ENCODE results near the gene SIKE1. TPM values are rescaled to one million over a fixed set of nuclear protein-coding genes. Genes with fewer than 3 reads are reported as not detected.
"Not testable (repeated sequence)": the region's sequence is repeated elsewhere in the genome, so short reads cannot be mapped to it uniquely, and the experiment has no call there.

Gene SIKE1
- total RNA-seq, 2 donors from 2014 or later, result 15.5 to 18.9 TPM

DNA sequence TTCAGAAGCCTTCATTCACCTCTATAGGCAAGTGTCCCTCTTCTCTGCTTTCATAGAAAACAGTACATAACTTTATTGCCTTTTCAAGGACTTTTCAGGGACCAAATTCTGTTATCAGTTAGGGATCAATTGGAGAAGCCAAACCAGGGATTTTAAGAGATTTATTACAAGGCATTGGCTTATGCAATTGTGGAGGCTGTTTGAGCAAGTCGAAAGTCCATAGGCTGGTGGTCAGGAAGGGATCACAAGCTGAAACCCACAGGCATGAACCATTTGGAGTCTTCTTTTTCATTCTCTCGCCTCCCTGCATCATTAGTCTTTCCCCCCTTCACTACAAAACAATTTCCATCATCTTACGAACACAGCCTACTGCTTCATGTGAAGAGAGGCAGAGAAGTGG lies 39.4 kb upstream of the SIKE1 start:
- no peak for DNase-seq
- Histone ChIP-seq H3K27ac (no peak overlapping the region), H3K4me1 (no peaks in the 10 kb centered on the region), H3K4me3 (no peak overlapping the region), H3K36me3 (replicated peaks in 1 of 2; ENCODE audit: insufficient read depth in 1 of 2, low read depth in 2 of 2) (no peaks in the 10 kb centered on the region), H3K9me3 (no peaks in the 10 kb centered on the region), H3K27me3 (no peaks in the 10 kb centered on the region)
- intact Hi-C loops (cut with DNase I), result no loop called here
- WGBS, 2 donors, result 47 to 66% methylated on average over 3 of the region's 3 CpGs
- no peak for TF ChIP-seq POLR2A (IDR thresholded peaks at IDR 0.05)
- TF ChIP-seq, protein P1, sequence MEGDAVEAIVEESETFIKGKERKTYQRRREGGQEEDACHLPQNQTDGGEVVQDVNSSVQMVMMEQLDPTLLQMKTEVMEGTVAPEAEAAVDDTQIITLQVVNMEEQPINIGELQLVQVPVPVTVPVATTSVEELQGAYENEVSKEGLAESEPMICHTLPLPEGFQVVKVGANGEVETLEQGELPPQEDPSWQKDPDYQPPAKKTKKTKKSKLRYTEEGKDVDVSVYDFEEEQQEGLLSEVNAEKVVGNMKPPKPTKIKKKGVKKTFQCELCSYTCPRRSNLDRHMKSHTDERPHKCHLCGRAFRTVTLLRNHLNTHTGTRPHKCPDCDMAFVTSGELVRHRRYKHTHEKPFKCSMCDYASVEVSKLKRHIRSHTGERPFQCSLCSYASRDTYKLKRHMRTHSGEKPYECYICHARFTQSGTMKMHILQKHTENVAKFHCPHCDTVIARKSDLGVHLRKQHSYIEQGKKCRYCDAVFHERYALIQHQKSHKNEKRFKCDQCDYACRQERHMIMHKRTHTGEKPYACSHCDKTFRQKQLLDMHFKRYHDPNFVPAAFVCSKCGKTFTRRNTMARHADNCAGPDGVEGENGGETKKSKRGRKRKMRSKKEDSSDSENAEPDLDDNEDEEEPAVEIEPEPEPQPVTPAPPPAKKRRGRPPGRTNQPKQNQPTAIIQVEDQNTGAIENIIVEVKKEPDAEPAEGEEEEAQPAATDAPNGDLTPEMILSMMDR (IDR thresholded peaks at IDR 0.05), result no peak
- no peak for ATAC-seq

DNA sequence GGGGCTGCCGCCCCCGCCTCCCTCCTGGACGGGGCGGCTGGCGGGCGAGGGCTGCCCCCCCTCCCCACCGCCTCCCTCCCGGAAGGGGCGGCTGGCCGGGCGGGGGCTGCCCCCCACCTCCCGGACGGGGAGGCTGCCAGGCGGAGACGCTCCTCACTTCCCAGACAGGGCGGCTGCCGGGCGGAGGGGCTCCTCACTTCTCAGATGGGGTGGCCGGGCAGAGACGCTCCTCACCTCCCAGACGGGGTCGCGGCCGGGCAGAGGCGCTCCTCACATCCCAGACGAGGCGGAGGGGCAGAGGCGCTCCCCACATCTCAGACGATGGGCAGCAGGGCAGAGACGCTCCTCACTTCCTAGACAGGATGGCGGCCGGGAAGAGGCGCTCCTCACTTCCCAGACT lies 24.0 kb upstream of the SIKE1 start:
- H3K27ac ChIP-seq; H3K4me3 ChIP-seq; H3K27me3 ChIP-seq; H3K4me1 ChIP-seq; ATAC-seq; DNase-seq; H3K9me3 ChIP-seq; H3K36me3 ChIP-seq (replicated peaks in 1 of 2; ENCODE audit: insufficient read depth in 1 of 2, low read depth in 2 of 2); intact Hi-C loops (cut with DNase I): not testable (repeated sequence)
- WGBS, 2 donors, result 85 to 97% methylated on average over 18 to 19 of the region's 33 CpGs

DNA sequence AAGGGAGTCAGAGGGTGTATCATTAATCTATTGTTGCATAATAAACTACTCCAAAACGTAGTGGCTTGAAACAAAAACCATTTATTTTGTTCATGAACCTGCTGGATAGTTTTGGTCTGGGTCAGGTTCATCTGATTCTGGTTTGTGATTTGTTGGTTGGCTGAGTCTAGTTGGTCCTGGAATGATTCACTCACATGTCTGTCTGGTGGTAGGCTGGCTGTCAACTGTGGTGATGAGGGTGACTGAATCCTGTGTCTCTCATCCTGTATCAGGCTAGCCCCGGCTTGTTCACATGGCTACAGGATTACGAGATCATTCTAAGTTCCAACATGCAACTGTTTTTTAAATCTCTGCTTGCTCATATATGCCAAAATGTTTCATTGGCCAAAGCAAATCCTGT lies 22.5 kb upstream of the SIKE1 start:
- intact Hi-C loops (cut with DNase I), result no loop called here
- TF ChIP-seq POLR2A (IDR thresholded peaks at IDR 0.05), result no peak
- TF ChIP-seq, protein P1 (IDR thresholded peaks at IDR 0.05), result no peak
- Histone ChIP-seq H3K27ac (no peak overlapping the region), H3K4me3 (no peak overlapping the region), H3K36me3 (replicated peaks in 1 of 2; ENCODE audit: insufficient read depth in 1 of 2, low read depth in 2 of 2) (no peaks in the 10 kb centered on the region), H3K9me3 (no peaks in the 10 kb centered on the region), H3K27me3 (no peaks in the 10 kb centered on the region), H3K4me1 (no peaks in the 10 kb centered on the region)
- WGBS, 2 donors, result 55 to 62% methylated on average over 3 of the region's 3 CpGs
- no peak for ATAC-seq
- no peak for DNase-seq

DNA sequence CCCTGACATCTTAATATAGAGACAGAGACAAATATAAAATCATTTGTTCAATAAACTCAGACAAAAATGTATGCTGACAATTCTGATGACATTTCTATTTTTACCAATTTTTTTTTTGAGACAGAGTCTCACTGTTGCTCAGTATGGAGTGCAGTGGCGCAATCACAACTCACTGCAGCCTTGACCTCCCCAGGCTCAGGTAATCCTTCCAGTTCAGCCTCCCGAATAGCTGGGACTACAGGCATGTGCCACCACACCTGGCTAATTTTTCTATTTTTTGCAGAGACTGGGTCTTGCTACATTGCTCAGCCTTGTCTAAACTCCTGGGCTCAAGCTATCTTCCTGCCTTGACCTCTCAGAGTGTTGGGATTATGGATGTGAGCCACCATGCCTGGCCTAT lies 13.6 kb upstream of the SIKE1 start:
- ATAC-seq (no peak), DNase-seq (no peak)
- 71 to 79% methylated on average over 2 of the region's 2 CpGs for WGBS, 2 donors

DNA sequence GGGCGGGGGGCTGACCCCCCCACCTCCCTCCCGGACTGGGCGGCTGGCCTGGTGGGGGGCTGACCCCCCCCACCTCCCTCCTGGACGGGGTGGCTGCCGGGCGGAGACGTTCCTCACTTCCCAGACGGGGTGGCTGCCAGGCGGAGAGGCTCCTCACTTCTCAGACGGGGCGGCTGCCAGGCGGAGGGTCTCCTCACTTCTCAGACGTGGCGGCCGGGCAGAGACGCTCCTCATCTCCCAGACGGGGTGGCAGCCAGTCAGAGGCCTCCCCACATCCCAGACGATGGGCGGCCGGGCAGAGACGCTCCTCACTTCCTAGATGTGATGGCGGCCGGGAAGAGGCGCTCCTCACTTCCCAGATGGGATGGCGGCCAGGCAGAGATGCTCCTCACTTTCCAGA lies 10.1 kb upstream of the SIKE1 start:
- H3K4me1 ChIP-seq; H3K36me3 ChIP-seq (replicated peaks in 1 of 2; ENCODE audit: insufficient read depth in 1 of 2, low read depth in 2 of 2); H3K27ac ChIP-seq; ATAC-seq; H3K27me3 ChIP-seq; H3K9me3 ChIP-seq; intact Hi-C loops (cut with DNase I); DNase-seq; H3K4me3 ChIP-seq: not testable (repeated sequence)
- 90% methylated on average over 24 of the region's 25 CpGs; no CpG with 5 or more reads in 1 of the 2 donors for WGBS, 2 donors

More for the DNA sequence above, 13.6 kb upstream of the SIKE1 start:
- H3K4me1 ChIP-seq, result no peaks in the 10 kb centered on the region
- H3K9me3 ChIP-seq, result no peaks in the 10 kb centered on the region
- no peaks in the 10 kb centered on the region for H3K27me3 ChIP-seq
- H3K27ac ChIP-seq, result no peak overlapping the region
- H3K4me3 ChIP-seq, result no peak overlapping the region
- intact Hi-C loops (cut with DNase I), result no loop called here
- no peak for TF ChIP-seq POLR2A (IDR thresholded peaks at IDR 0.05)
- TF ChIP-seq, protein P1 (IDR thresholded peaks at IDR 0.05), result no peak
- H3K36me3 ChIP-seq (replicated peaks in 1 of 2; ENCODE audit: insufficient read depth in 1 of 2, low read depth in 2 of 2), result no peaks in the 10 kb centered on the region

DNA sequence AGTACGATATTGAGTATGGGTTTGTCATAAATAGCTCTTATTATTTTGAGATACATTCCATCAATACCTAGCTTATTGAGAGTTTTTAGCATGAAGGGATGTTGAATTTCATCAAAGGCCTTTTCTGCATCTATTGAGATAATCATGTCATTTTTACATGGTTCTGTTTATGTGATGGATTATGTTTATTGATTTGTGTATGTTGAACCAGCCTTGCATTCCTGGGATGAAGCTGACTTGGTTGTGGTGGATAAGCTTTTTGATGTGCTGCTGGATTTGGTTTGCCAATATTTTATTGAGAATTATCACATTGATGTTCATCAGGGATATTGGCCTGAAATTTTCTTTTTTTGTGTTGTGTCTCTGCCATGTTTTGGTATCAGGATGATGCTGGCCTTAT lies 6.0 kb upstream of the SIKE1 start:
- 73 to 87% methylated on average over 1 of the region's 1 CpG for WGBS, 2 donors
- DNase-seq; H3K4me1 ChIP-seq; H3K27ac ChIP-seq; intact Hi-C loops (cut with DNase I); H3K36me3 ChIP-seq (replicated peaks in 1 of 2; ENCODE audit: insufficient read depth in 1 of 2, low read depth in 2 of 2); H3K4me3 ChIP-seq; ATAC-seq; H3K27me3 ChIP-seq; H3K9me3 ChIP-seq: not testable (repeated sequence)

All from body of pancreas (tissue), 4 donors.